Measurements from ENCODE around the gene TTC39C. TPM values are rescaled to one million over a fixed set of nuclear protein-coding genes. Genes with fewer than 3 reads are reported as not detected.

TTC39C gene
- total RNA-seq, 1 experiment from 2014 or later, result 14.8 TPM

- BruUV-seq (replicated peaks), result no TSS peak
- in situ Hi-C loops (cut with HindIII; ENCODE audit: low pct_unique_long_range_greater_than_20kb, low sequenced_read_pairs) (no loop called here), intact Hi-C loops (cut with micrococcal nuclease; ENCODE audit: unreplicated experiment) (no loop called here)
- TF ChIP-seq REST (IDR thresholded peaks at IDR 0.05; ENCODE audit: insufficient read depth in 1 of 2, low read depth in 2 of 2, low read length in 1 of 2) (no peak), CTCF (IDR thresholded peaks at IDR 0.05) (no peak), TCF7L2 (IDR thresholded peaks at IDR 0.05; ENCODE audit: low read depth, low read length) (no peak), POLR2AphosphoS5 (IDR thresholded peaks at IDR 0.05; ENCODE audit: low read depth, low read length) (no peak), SIN3A (IDR thresholded peaks at IDR 0.05; ENCODE audit: borderline replicate concordance, insufficient read depth, low read depth, low read length) (no peak)
- H3K4me3 ChIP-seq (ENCODE audit: low read depth in 2 of 2, low read length in 2 of 2), result no peak overlapping the region
- ATAC-seq (no peak), DNase-seq (ENCODE audit: low read depth, low spot score) (no peak)
- ChIA-PET CTCF (no interaction called here), POLR2A (no interaction called here)
- H3K27me3 ChIP-seq (ENCODE audit: control insufficient read depth, insufficient read depth, low read length), result no peaks in the 10 kb centered on the region
- H3K36me3 ChIP-seq (ENCODE audit: control insufficient read depth, insufficient read depth, low read length), result no peaks in the 10 kb centered on the region
- no peaks in the 10 kb centered on the region for H3K4me1 ChIP-seq (ENCODE audit: control insufficient read depth, insufficient read depth, low read length)
- H3K27ac ChIP-seq (ENCODE audit: low read length), result no peak overlapping the region
- H3K9me3 ChIP-seq (ENCODE audit: control insufficient read depth, insufficient read depth, low read depth, low read length), result no peaks in the 10 kb centered on the region
Observed at GRCh38 chr18:24065906-24066305, 51.4 kb downstream of the TTC39C start.

GRCh38 chr18:24068945-24069693 lies 54.6 kb downstream of the TTC39C start:
- no peaks in the 10 kb centered on the region for H3K4me1 ChIP-seq (ENCODE audit: control insufficient read depth, insufficient read depth, low read length)
- in situ Hi-C loops (cut with HindIII; ENCODE audit: low pct_unique_long_range_greater_than_20kb, low sequenced_read_pairs) (no loop called here), intact Hi-C loops (cut with micrococcal nuclease; ENCODE audit: unreplicated experiment) (no loop called here)
- no peak for ATAC-seq
- H3K4me3 ChIP-seq (ENCODE audit: low read depth in 2 of 2, low read length in 2 of 2), result no peak overlapping the region
- no peaks in the 10 kb centered on the region for H3K36me3 ChIP-seq (ENCODE audit: control insufficient read depth, insufficient read depth, low read length)
- CTCF ChIA-PET, result no interaction called here
- H3K9me3 ChIP-seq (ENCODE audit: control insufficient read depth, insufficient read depth, low read depth, low read length), result no peaks in the 10 kb centered on the region
- no peaks in the 10 kb centered on the region for H3K27me3 ChIP-seq (ENCODE audit: control insufficient read depth, insufficient read depth, low read length)
- DNase-seq (ENCODE audit: low read depth, low spot score), result no peak
- no TSS peak for BruUV-seq (replicated peaks)
- no peak for TF ChIP-seq TCF7L2 (IDR thresholded peaks at IDR 0.05; ENCODE audit: low read depth, low read length)
- TF ChIP-seq REST (IDR thresholded peaks at IDR 0.05; ENCODE audit: insufficient read depth in 1 of 2, low read depth in 2 of 2, low read length in 1 of 2), result no peak
- no peak for TF ChIP-seq SIN3A (IDR thresholded peaks at IDR 0.05; ENCODE audit: borderline replicate concordance, insufficient read depth, low read depth, low read length)
- TF ChIP-seq CTCF (IDR thresholded peaks at IDR 0.05), result no peak
- no peak for TF ChIP-seq POLR2AphosphoS5 (IDR thresholded peaks at IDR 0.05; ENCODE audit: low read depth, low read length)
- H3K27ac ChIP-seq (ENCODE audit: low read length), result no peak overlapping the region
- POLR2A ChIA-PET, result no interaction called here

All from Panc1 (cell line).